Cardiac muscle cell (in vitro differentiated cells and primary cell): Measurements from ENCODE around the gene IGF2R. TPM values are rescaled to one million over a fixed set of nuclear protein-coding genes. Genes with fewer than 3 reads are reported as not detected.

Source experiments
- DNase-seq, 2 donors: peaks; one replicate each; pipeline versions ENCODE4 v3.0.0 to v3.0.0-alpha.2; 2010 to 2017; ENCODE audit warnings: low read depth in 1 of 2, low spot score in 1 of 2
- H3K27ac ChIP-seq: fragments of 200-600 bp; sonication (generic); 2 replicates; pipeline ENCODE4 v1.5.1; 2016
- H3K27me3 ChIP-seq: fragments of 200-600 bp; sonication (generic); 2 replicates; pipeline ENCODE4 v1.6.0; 2016; ENCODE audit warnings: control low read depth
- H3K36me3 ChIP-seq: fragments of 200-600 bp; sonication (generic); 2 replicates; pipeline ENCODE4 v1.5.1; 2016; ENCODE audit warnings: control low read depth
- H3K4me1 ChIP-seq: fragments of 200-600 bp; sonication (generic); 2 replicates; pipeline ENCODE4 v1.8.1; 2017; ENCODE audit warnings: low read depth, mild to moderate bottlenecking, mixed run types
- H3K4me3 ChIP-seq: fragments of 200-600 bp; sonication (generic); 2 replicates; pipeline ENCODE4 v1.5.1; 2016; ENCODE audit warnings: mild to moderate bottlenecking
- H3K9me3 ChIP-seq: fragments of 200-600 bp; sonication (generic); 2 replicates; pipeline ENCODE4 v1.5.1; 2017; ENCODE audit warnings: low read depth, mild to moderate bottlenecking, control low read depth
- CTCF ChIP-seq: IDR thresholded peaks from 2 replicates; pipeline ENCODE4 v1.5.1; 2012; ENCODE audit warnings: low read depth, mild to moderate bottlenecking, low read length
- polyA plus RNA-seq: library from polyadenylated mRNA; unstranded; fragments of >200 nt; fragmentation: Nextera tagmentation; extraction: Ambion mirVana; gene quantifications from 2 replicates; pipeline ENCODE4 v1.2.1, GENCODE V29; 2016
- total RNA-seq: library from RNA; depleted of rRNA; stranded (reverse); fragments of >200 nt; gene quantifications from 2 replicates; pipeline ENCODE4 v1.2.3, GENCODE V29; 2016

The IGF2R gene
- total and polyA plus RNA-seq, 2 experiments from 2014 or later: 25.8 to 45.4 TPM

- H3K27me3 ChIP-seq: no peaks in the 10 kb centered on the region
- H3K9me3 ChIP-seq: no peaks in the 10 kb centered on the region
- no peaks in the 10 kb centered on the region for H3K4me1 ChIP-seq
- H3K27ac ChIP-seq: no peak overlapping the region
- H3K4me3 ChIP-seq: no peak overlapping the region
- H3K36me3 ChIP-seq: peaks cover 71% of the 10 kb centered on the region
- TF ChIP-seq CTCF: no peak
- DNase-seq: no peak
Measured at GRCh38 chr6:160060221-160060620, 91.3 kb downstream of the IGF2R start.

DNA sequence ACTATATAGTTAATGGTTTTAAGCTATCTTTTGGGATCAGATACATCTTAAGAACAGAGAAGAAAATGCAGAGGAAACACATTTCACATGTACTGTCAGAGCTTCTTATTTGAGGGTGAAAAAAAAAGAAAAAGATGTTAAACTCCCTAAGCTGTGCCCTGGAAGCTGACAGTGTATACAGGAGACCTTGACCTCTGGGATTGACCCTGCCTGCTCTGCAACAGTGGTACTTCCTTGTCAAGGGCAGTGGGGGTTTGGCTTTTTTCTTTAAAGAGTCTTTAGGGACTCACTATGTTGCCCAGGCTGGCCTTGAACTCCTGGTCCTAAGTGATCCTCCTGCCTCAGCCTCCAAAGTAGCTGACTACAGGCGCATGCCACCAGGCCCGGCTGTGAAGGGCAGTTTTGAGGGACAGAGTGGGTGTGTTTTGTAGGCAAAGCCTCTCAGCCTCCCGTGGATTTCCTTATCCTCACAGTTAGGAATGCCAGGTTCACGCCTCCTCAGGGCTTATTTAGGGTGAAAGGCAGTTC lies 92.1 kb downstream of the IGF2R start:
- no peak for TF ChIP-seq CTCF
- H3K27ac ChIP-seq: no peak overlapping the region
- H3K36me3 ChIP-seq: peaks cover 71% of the 10 kb centered on the region
- H3K4me1 ChIP-seq: no peaks in the 10 kb centered on the region
- no peak overlapping the region for H3K4me3 ChIP-seq
- no peaks in the 10 kb centered on the region for H3K27me3 ChIP-seq
- no peak for DNase-seq
- H3K9me3 ChIP-seq: no peaks in the 10 kb centered on the region

GRCh38 chr6:160063771-160064413 lies 95.0 kb downstream of the IGF2R start:
- H3K4me3 ChIP-seq: no peak overlapping the region
- peaks cover 56% of the 10 kb centered on the region for H3K36me3 ChIP-seq
- DNase-seq: no peak
- no peaks in the 10 kb centered on the region for H3K4me1 ChIP-seq
- H3K27me3 ChIP-seq: no peaks in the 10 kb centered on the region
- no peak for TF ChIP-seq CTCF
- no peaks in the 10 kb centered on the region for H3K9me3 ChIP-seq
- no peak overlapping the region for H3K27ac ChIP-seq

DNA sequence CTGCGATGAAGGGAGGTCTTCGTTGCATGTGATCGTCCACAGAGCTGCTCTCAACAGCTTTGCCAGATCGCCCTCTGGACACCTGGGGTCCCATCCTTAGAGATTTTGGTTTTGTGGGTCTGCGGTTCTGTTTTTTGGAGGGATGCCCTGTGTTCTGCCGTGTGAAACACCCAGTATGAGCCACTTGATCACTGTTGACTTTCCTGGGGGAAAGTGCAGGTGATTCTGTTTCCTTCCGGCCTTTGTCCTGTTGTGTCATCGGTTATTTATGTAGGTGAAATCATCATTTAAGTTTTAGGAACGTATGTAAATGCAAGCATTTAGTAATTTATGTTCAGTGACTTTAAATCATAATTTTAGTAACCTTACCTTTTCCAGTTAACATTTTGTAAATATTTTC lies 96.3 kb downstream of the IGF2R start:
- H3K36me3 ChIP-seq: peaks cover 55% of the 10 kb centered on the region

GRCh38 chr6:160067564-160067963 lies 98.7 kb downstream of the IGF2R start:
- no peaks in the 10 kb centered on the region for H3K27me3 ChIP-seq
- H3K36me3 ChIP-seq: peaks cover 43% of the 10 kb centered on the region
- H3K4me1 ChIP-seq: no peaks in the 10 kb centered on the region
- H3K27ac ChIP-seq: no peak overlapping the region
- H3K4me3 ChIP-seq: no peak overlapping the region
- DNase-seq: no peak
- H3K9me3 ChIP-seq: no peaks in the 10 kb centered on the region
- TF ChIP-seq CTCF: no peak

More for the DNA sequence above, 96.3 kb downstream of the IGF2R start:
- Histone ChIP-seq H3K9me3 (no peaks in the 10 kb centered on the region), H3K4me3 (no peak overlapping the region), H3K4me1 (no peaks in the 10 kb centered on the region), H3K27me3 (no peaks in the 10 kb centered on the region), H3K27ac (no peak overlapping the region)
- no peak for TF ChIP-seq CTCF
- no peak for DNase-seq
